ENCODE results near the gene PPIC. TPM values are rescaled to one million over a fixed set of nuclear protein-coding genes. Genes with fewer than 3 reads are reported as not detected.

Gene PPIC
- total RNA-seq, 4 donors from 2014 or later = 21.7 to 77.3 (median 58.5) TPM

DNA sequence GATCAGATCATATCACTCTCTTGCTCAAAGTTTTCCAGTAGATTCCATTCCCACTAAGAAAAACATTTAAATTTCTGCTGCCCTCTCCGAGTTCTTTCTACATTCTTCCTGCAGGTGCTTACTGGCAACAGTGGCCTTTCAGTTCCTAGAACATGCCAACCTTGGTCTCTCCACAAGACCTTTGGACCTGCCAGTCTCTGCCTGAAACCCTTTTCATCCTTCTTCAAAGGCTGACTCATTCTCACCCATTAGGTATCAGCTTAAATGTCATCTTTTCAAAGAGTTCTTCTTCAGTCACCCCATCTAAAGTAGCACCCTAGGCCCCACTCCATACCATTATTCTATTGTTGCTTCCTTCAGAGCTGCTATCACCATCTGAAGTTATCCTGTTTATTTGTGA lies 21.8 kb downstream of the PPIC start:
- H3K27me3 ChIP-seq = no peaks in the 10 kb centered on the region
- no peak for TF ChIP-seq POLR2A (IDR thresholded peaks at IDR 0.05)
- TF ChIP-seq, protein P1, sequence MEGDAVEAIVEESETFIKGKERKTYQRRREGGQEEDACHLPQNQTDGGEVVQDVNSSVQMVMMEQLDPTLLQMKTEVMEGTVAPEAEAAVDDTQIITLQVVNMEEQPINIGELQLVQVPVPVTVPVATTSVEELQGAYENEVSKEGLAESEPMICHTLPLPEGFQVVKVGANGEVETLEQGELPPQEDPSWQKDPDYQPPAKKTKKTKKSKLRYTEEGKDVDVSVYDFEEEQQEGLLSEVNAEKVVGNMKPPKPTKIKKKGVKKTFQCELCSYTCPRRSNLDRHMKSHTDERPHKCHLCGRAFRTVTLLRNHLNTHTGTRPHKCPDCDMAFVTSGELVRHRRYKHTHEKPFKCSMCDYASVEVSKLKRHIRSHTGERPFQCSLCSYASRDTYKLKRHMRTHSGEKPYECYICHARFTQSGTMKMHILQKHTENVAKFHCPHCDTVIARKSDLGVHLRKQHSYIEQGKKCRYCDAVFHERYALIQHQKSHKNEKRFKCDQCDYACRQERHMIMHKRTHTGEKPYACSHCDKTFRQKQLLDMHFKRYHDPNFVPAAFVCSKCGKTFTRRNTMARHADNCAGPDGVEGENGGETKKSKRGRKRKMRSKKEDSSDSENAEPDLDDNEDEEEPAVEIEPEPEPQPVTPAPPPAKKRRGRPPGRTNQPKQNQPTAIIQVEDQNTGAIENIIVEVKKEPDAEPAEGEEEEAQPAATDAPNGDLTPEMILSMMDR (IDR thresholded peaks at IDR 0.05) = no peak
- no peaks in the 10 kb centered on the region for H3K9me3 ChIP-seq
- intact Hi-C loops (cut with DNase I) = no loop called here
- no peak overlapping the region for H3K27ac ChIP-seq
- H3K4me1 ChIP-seq = no peaks in the 10 kb centered on the region
- no peak overlapping the region for H3K4me3 ChIP-seq
- DNase-seq = no peak
- 74 to 89% methylated on average over 1 of the region's 1 CpG for WGBS, 2 donors
- H3K36me3 ChIP-seq = peaks cover 0 to 5% (median 0%) of the 10 kb centered on the region in 3 donors

DNA sequence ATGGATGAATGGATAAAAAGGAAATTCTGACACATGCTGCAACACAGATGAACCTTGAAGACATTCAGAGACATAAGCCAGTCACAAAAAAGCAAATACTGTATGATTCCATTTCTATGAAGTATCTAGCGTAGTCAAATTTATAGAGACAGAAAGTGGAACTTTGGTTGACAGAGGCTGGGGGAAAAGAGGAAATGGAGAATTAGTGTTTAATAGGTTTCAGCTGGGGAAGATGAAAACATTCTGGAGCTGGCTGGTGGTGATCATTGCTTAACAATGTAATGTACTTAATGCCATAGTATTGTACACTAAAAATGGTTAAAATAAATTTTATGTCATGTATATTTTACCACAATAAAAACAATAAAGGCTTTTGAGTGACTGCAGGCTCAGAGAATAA lies 24.2 kb downstream of the PPIC start:
- WGBS, 2 donors = 73 to 93% methylated on average over 1 of the region's 1 CpG
- Histone ChIP-seq H3K4me3 (no peak overlapping the region), H3K4me1 (no peaks in the 10 kb centered on the region), H3K27me3 (no peaks in the 10 kb centered on the region), H3K27ac (no peak overlapping the region), H3K9me3 (no peaks in the 10 kb centered on the region), H3K36me3 (peaks cover 0 to 23% (median 0%) of the 10 kb centered on the region in 3 donors)
- TF ChIP-seq, protein P1 (IDR thresholded peaks at IDR 0.05) = no peak
- TF ChIP-seq POLR2A (IDR thresholded peaks at IDR 0.05) = no peak
- intact Hi-C loops (cut with DNase I) = no loop called here
- DNase-seq = no peak

DNA sequence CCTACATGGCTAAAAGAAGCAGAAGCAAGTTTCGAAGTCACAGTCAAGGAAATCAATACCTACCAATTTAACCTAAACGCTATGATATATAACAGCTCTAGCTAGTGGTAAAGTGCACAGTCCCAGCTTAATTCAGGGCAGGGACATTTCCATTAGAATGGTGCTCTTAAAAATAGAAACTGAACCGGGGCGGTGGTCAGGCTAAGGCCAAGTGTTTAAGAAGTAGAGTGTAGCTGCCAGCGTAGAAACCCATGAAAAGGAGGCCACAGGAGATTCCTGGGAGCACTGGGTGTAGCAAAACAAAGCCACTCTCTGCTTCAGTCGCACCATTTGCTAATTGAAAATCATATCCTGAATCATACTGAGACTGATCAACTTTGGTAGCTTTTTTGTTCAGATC lies 28.8 kb downstream of the PPIC start:
- intact Hi-C loops (cut with DNase I) = no loop called here
- no peak for TF ChIP-seq POLR2A (IDR thresholded peaks at IDR 0.05)
- TF ChIP-seq, protein P1 (IDR thresholded peaks at IDR 0.05) = no peak
- Histone ChIP-seq H3K4me3 (no peak overlapping the region), H3K27ac (no peak overlapping the region), H3K4me1 (no peaks in the 10 kb centered on the region), H3K27me3 (no peaks in the 10 kb centered on the region), H3K9me3 (no peaks in the 10 kb centered on the region), H3K36me3 (peaks cover 0 to 65% (median 0%) of the 10 kb centered on the region in 3 donors)
- no peak for DNase-seq
- 95 to 96% methylated on average over 6 of the region's 6 CpGs for WGBS, 2 donors

DNA sequence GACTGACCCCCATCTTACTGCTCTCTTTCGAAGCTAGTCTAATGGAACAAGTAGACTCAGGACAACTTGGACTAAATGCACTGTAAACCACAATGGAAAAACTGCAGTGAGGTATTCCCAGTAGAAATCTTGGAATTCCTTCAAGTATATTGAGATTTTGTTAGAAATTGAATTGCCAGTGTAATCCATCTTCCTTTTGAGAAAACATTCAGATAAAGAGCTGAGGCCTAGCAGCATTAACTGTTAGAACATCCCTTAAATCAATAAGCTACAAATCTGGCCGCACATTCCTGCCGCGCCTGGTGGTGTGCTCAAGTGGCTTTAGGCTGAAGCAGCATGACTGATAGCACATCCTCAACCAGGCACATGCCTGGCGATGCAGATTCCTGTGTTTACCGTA lies 29.3 kb downstream of the PPIC start:
- H3K9me3 ChIP-seq = no peaks in the 10 kb centered on the region

DNA sequence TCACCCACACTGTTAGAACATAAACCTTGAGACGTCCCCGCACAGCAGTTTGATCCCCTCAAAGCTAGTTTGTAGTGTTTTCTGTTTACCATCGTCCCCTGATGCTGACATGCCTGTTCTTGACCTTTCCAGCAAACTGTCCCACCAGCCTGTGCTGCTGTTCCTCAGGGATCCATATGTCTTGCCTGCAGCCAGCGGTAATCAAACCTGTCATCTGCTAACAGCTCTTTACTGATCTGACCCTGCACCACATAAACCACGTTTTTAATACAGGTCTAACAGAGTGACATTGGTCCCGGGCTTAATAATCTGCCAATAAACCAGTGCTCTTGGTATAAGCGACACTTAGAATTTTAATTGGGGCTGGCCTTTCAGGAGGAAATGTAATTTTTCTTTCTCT lies 34.7 kb downstream of the PPIC start:
- no peak overlapping the region for H3K4me3 ChIP-seq

More for the DNA sequence above, 29.3 kb downstream of the PPIC start:
- H3K27me3 ChIP-seq = no peaks in the 10 kb centered on the region
- H3K27ac ChIP-seq = no peak overlapping the region
- intact Hi-C loops (cut with DNase I) = no loop called here
- TF ChIP-seq POLR2A (IDR thresholded peaks at IDR 0.05) = no peak
- TF ChIP-seq, protein P1 (IDR thresholded peaks at IDR 0.05) = no peak
- H3K4me3 ChIP-seq = no peak overlapping the region
- 92% methylated on average over 6 of the region's 6 CpGs for WGBS, 2 donors
- DNase-seq = no peak
- H3K4me1 ChIP-seq = no peaks in the 10 kb centered on the region
- peaks cover 0 to 70% (median 0%) of the 10 kb centered on the region in 3 donors for H3K36me3 ChIP-seq

More for the DNA sequence above, 34.7 kb downstream of the PPIC start:
- Histone ChIP-seq H3K27ac (no peak overlapping the region), H3K36me3 (peaks cover 0 to 64% (median 0%) of the 10 kb centered on the region in 3 donors), H3K27me3 (no peaks in the 10 kb centered on the region), H3K9me3 (no peaks in the 10 kb centered on the region), H3K4me1 (no peaks in the 10 kb centered on the region)
- WGBS, 2 donors = 79 to 93% methylated on average over 7 of the region's 7 CpGs
- DNase-seq = no peak
- no peak for TF ChIP-seq POLR2A (IDR thresholded peaks at IDR 0.05)
- TF ChIP-seq, protein P1 (IDR thresholded peaks at IDR 0.05) = no peak
- intact Hi-C loops (cut with DNase I) = no loop called here

Data from esophagus squamous epithelium (tissue), 5 donors.